Keratinocyte (primary cell): ENCODE measurements around the gene GDPD4. TPM values are rescaled to one million over a fixed set of nuclear protein-coding genes. Genes with fewer than 3 reads are reported as not detected.

Experiments used
- DNase-seq: peaks from one replicate; pipeline ENCODE4 v3.0.0-alpha.2; 2011; ENCODE audit warnings: low read depth, missing footprints, low spot score
- FAIRE-seq: peaks from 2 replicates; lab custom pipeline; 2011; peaks lifted over from hg19 to GRCh38; lab: Jason Lieb, UNC
- H2AFZ ChIP-seq: 2 replicates; pipeline ENCODE4 v1.6.0; 2012; ENCODE audit warnings: low read length, control low read depth, inconsistent platforms; ENCODE audit not compliant: control insufficient read depth
- H3K27ac ChIP-seq: 2 replicates; pipeline ENCODE4 v1.5.1; 2011; ENCODE audit warnings: low read length; ENCODE audit not compliant: control insufficient read depth, insufficient read depth
- H3K27me3 ChIP-seq: 3 replicates; pipeline ENCODE4 v1.6.0; 2011; ENCODE audit warnings: low read length; ENCODE audit not compliant: control insufficient read depth, insufficient read depth; ENCODE audit errors: extremely low read depth
- H3K36me3 ChIP-seq, 2 experiments: 2 replicates in 1 of 2; 3 replicates in 1 of 2; pipeline ENCODE4 v1.5.1; 2011; ENCODE audit warnings: low read length in 2 of 2, mild to moderate bottlenecking in 1 of 2; ENCODE audit not compliant: control insufficient read depth in 2 of 2, insufficient read depth in 2 of 2; ENCODE audit errors: extremely low read depth in 1 of 2
- H3K4me1 ChIP-seq: 3 replicates; pipeline ENCODE4 v1.5.1; 2011; ENCODE audit warnings: low read length; ENCODE audit not compliant: control insufficient read depth, insufficient read depth; ENCODE audit errors: extremely low read depth
- H3K4me2 ChIP-seq: 3 replicates; pipeline ENCODE4 v1.6.0; 2011; ENCODE audit warnings: low read depth, low read length; ENCODE audit not compliant: control insufficient read depth, insufficient read depth; ENCODE audit errors: extremely low read depth
- H3K4me3 ChIP-seq, 3 experiments: fragments of 200-600 bp in 1 of 3; sonication (generic) in 1 of 3; 2 replicates in 2 of 3; 3 replicates in 1 of 3; pipeline ENCODE4 v1.5.1; 2011 to 2016; ENCODE audit warnings: low read length in 3 of 3, mild to moderate bottlenecking in 3 of 3, control low read depth in 2 of 3, inconsistent platforms in 1 of 3, low read depth in 1 of 3, mixed read lengths in 1 of 3, mixed run types in 1 of 3, moderate library complexity in 1 of 3; ENCODE audit not compliant: control insufficient read depth in 2 of 3, insufficient read depth in 2 of 3; ENCODE audit errors: extremely low read depth in 1 of 3
- H3K79me2 ChIP-seq: 2 replicates; pipeline ENCODE4 v1.6.0; 2012; ENCODE audit warnings: low read length; ENCODE audit not compliant: control insufficient read depth, insufficient read depth
- H3K9ac ChIP-seq: 3 replicates; pipeline ENCODE4 v1.6.0; 2011; ENCODE audit warnings: low read length; ENCODE audit not compliant: control insufficient read depth, insufficient read depth; ENCODE audit errors: extremely low read depth
- H3K9me1 ChIP-seq: 3 replicates; pipeline ENCODE4 v1.6.0; 2011; ENCODE audit warnings: low read length; ENCODE audit not compliant: control insufficient read depth, insufficient read depth; ENCODE audit errors: extremely low read depth
- H3K9me3 ChIP-seq: 2 replicates; pipeline ENCODE4 v1.5.1; 2012; ENCODE audit warnings: low read depth, low read length; ENCODE audit not compliant: control insufficient read depth
- H4K20me1 ChIP-seq: 3 replicates; pipeline ENCODE4 v1.6.0; 2011; ENCODE audit warnings: low read length; ENCODE audit not compliant: control insufficient read depth, insufficient read depth; ENCODE audit errors: extremely low read depth
- EZH2 ChIP-seq: IDR thresholded peaks from one replicate; pipeline ENCODE4 v1.6.1; 2012; ENCODE audit warnings: inconsistent platforms, mild to moderate bottlenecking, low read length, moderate library complexity
- dilution Hi-C: fragments of 300-500 bp; cut with MboI; formaldehyde crosslinking; loops from one replicate; pipeline ENCODE4 v1.7.0; 2020; ENCODE audit warnings: low sequenced_read_pairs; ENCODE audit not compliant: extremely low pct_ligation_motif_present
- polyA plus RNA-seq, 5 experiments: library from polyadenylated mRNA; depleted of rRNA in 3 of 5; stranded (reverse) in 3 of 5; stranded (forward) in 1 of 5; unstranded in 1 of 5; fragments of >200 nt; gene quantifications; 1 replicate in 1 of 5; 2 replicates in 3 of 5; 3 replicates in 1 of 5; pipeline versions ENCODE4 v1.2.1 to v1.2.3, GENCODE V29; 2011 to 2012; ENCODE audit warnings: missing spikeins in 2 of 5, low read depth in 1 of 5, low replicate concordance in 1 of 5
- TF ChIP-seq, protein P1 (sequence below), 3 experiments: IDR thresholded peaks in 1 of 3; conservative IDR thresholded peaks in 1 of 3; optimal IDR thresholded peaks in 1 of 3; 2 replicates in 2 of 3; 3 replicates in 1 of 3; pipeline versions ENCODE3 to v1.5.1; 2011; ENCODE audit warnings: low read length in 3 of 3, mild to moderate bottlenecking in 3 of 3, moderate library complexity in 2 of 3, control low read depth in 1 of 3, inconsistent platforms in 1 of 3; ENCODE audit not compliant: insufficient read depth in 2 of 3; ENCODE audit errors: extremely low read depth in 1 of 3

Gene GDPD4
- polyA plus RNA-seq, 1 donor (not counting 4 experiments of a cell fraction or from before 2014, with no cell fraction given): not detected

DNA sequence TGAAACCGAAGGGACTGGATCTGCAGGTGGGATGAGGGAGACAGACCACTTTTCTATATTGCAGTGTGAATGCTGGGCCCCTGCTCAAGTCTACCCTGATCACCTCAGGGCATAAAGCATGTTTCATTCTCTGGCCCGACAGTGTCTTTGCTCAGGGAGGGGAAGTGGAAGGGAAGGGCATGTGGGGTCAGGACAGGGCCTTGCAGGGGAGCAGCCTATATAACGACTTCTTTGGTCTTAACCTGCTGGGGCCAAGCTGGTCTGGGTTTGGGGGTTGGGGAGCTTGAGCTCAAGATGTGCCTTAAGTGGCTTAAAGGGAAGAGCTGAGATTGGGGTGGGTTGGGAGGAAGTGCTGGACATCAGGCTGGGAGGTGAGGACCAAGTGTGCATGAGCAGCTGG lies 86.4 kb downstream of the GDPD4 start:
- Histone ChIP-seq H3K36me3 (no peaks in the 10 kb centered on the region), H3K9me3 (no peaks in the 10 kb centered on the region), H4K20me1 (no peaks in the 10 kb centered on the region), H3K4me3 (no peak overlapping the region), H3K9me1 (no peaks in the 10 kb centered on the region), H3K27ac (no peak overlapping the region), H3K9ac (no peak overlapping the region), H3K4me2 (no peak overlapping the region), H3K79me2 (no peaks in the 10 kb centered on the region), H2AFZ (no peak overlapping the region), H3K4me1 (no peaks in the 10 kb centered on the region), H3K27me3 (no peaks in the 10 kb centered on the region)
- no peak for TF ChIP-seq EZH2
- TF ChIP-seq, protein P1, sequence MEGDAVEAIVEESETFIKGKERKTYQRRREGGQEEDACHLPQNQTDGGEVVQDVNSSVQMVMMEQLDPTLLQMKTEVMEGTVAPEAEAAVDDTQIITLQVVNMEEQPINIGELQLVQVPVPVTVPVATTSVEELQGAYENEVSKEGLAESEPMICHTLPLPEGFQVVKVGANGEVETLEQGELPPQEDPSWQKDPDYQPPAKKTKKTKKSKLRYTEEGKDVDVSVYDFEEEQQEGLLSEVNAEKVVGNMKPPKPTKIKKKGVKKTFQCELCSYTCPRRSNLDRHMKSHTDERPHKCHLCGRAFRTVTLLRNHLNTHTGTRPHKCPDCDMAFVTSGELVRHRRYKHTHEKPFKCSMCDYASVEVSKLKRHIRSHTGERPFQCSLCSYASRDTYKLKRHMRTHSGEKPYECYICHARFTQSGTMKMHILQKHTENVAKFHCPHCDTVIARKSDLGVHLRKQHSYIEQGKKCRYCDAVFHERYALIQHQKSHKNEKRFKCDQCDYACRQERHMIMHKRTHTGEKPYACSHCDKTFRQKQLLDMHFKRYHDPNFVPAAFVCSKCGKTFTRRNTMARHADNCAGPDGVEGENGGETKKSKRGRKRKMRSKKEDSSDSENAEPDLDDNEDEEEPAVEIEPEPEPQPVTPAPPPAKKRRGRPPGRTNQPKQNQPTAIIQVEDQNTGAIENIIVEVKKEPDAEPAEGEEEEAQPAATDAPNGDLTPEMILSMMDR (optimal IDR thresholded peaks at IDR 0.05 in 1 of 3, IDR thresholded peaks at IDR 0.05 in 1 of 3, conservative IDR thresholded peaks at IDR 0.05 in 1 of 3; ENCODE audit: extremely low read depth in 1 of 3, insufficient read depth in 2 of 3, low read length in 3 of 3): no peak
- dilution Hi-C loops: no loop called here
- FAIRE-seq (no peak), DNase-seq (no peak)

DNA sequence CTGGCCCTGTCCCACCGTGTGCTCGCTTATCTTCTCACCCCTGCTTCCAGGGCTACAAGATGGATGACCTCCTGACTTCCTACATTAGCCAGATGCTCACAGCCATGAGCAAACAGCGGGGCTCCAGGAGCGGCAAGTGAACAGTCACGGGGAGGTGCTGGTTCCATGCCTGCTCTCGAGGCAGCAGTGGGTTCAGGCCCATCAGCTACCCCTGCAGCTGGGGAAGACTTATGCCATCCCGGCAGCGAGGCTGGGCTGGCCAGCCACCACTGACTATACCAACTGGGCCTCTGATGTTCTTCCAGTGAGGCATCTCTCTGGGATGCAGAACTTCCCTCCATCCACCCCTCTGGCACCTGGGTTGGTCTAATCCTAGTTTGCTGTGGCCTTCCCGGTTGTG lies 86.9 kb downstream of the GDPD4 start:
- H4K20me1 ChIP-seq: no peaks in the 10 kb centered on the region
- no peak overlapping the region for H3K4me3 ChIP-seq
- no peaks in the 10 kb centered on the region for H3K4me1 ChIP-seq
- no peak overlapping the region for H3K27ac ChIP-seq
- no peak overlapping the region for H3K4me2 ChIP-seq
- H3K79me2 ChIP-seq: no peaks in the 10 kb centered on the region
- FAIRE-seq (no peak), DNase-seq (no peak)
- TF ChIP-seq, protein P1 (optimal IDR thresholded peaks at IDR 0.05 in 1 of 3, IDR thresholded peaks at IDR 0.05 in 1 of 3, conservative IDR thresholded peaks at IDR 0.05 in 1 of 3; ENCODE audit: extremely low read depth in 1 of 3, insufficient read depth in 2 of 3, low read length in 3 of 3): no peak
- TF ChIP-seq EZH2: no peak
- no peak overlapping the region for H2AFZ ChIP-seq
- H3K9me1 ChIP-seq: no peaks in the 10 kb centered on the region
- H3K9ac ChIP-seq: no peak overlapping the region
- dilution Hi-C loops: no loop called here
- H3K36me3 ChIP-seq: no peaks in the 10 kb centered on the region
- H3K27me3 ChIP-seq: no peaks in the 10 kb centered on the region
- no peaks in the 10 kb centered on the region for H3K9me3 ChIP-seq
